GM19455 (cell line): ENCODE measurements around the gene TAT.

Source experiments
- ATAC-seq: cut with Tn5 transposase; IDR thresholded peaks from one replicate; pipeline ENCODE4 v1.9.1; 2021; ENCODE audit not compliant: unreplicated experiment

TAT gene

DNA sequence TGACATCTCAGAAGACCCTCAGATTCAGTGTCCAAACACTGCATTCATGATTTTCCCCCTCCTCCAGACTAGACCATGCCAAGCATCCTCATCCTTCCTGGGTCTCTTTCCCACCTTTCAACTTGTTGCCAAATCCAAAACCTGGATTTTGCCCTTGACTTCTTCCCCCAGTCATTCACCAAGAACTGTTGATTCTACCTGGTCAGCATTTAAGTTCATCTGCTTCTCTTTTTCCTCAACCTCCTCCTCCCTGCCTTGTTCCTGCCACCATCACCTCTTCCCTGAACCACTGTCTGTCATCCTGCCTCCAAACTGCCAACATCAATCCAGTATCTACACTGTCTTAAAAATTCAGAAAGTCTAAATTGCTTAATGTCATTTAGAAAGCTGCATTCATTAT lies 29.7 kb downstream of the TAT start:
- no peak for ATAC-seq

DNA sequence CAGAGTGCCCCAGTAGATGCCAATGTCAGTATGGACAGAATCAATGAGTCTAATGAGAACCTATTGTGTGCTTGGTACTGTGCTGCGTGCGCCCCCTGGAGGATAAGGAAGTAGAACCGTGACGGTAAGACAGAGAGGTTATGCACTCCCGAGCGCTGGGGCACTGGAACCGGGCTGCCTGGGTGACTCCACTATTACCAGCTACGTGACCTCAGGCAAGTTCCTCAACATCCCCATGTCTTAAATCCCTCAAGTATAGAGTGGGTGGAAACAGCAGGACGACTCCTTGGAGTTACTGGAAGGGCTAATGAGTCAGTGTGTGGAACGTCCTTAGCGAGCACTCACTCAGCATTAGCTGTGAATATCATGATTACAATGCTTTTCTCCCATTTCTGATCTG lies 34.5 kb downstream of the TAT start:
- no peak for ATAC-seq

DNA sequence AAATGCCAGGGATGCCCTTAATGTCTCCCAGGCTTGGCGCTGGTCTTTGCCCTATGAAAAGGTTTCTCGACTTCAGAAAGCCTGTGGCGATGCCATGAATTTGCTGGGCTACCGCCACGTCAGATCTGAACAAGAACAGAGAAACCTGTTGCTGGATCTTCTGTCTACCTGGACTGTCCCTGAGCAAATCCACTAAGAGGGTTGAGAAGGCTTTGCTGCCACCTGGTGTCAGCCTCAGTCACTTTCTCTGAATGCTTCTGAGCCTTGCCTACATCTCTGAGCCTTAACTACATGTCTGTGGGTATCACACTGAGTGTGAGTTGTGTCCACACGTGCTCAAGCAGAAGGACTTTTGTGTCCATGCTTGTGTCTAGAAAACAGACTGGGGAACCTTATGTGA lies 39.2 kb downstream of the TAT start:
- ATAC-seq: no peak

DNA sequence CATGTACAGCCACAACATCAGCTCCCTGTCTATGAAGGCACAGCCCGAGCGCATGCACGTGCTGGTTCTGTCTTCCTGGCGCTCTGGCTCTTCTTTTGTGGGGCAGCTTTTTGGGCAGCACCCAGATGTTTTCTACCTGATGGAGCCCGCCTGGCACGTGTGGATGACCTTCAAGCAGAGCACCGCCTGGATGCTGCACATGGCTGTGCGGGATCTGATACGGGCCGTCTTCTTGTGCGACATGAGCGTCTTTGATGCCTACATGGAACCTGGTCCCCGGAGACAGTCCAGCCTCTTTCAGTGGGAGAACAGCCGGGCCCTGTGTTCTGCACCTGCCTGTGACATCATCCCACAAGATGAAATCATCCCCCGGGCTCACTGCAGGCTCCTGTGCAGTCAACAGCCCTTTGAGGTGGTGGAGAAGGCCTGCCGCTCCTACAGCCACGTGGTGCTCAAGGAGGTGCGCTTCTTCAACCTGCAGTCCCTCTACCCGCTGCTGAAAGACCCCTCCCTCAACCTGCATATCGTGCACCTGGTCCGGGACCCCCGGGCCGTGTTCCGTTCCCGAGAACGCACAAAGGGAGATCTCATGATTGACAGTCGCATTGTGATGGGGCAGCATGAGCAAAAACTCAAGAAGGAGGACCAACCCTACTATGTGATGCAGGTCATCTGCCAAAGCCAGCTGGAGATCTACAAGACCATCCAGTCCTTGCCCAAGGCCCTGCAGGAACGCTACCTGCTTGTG lies 40.0 kb downstream of the TAT start:
- ATAC-seq: no peak

DNA sequence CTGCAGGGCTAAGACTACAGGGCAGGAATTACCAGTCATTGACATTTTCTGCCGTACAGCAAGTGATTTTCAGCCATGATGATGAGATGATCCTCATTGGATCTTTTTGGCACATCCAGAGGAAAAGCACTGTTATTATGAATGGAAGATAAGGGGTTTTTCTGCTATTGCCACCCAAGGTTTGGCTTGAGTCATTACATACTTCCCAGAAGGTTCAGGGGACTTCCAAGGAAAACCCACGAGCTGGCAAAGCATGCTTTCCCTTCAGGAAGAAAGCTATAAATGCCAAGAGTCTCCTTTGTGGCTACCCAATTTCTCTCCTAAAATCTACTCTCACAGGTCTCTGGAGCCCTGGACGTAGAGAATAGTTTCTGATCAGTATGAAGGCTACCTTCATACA lies 44.5 kb downstream of the TAT start:
- no peak for ATAC-seq

DNA sequence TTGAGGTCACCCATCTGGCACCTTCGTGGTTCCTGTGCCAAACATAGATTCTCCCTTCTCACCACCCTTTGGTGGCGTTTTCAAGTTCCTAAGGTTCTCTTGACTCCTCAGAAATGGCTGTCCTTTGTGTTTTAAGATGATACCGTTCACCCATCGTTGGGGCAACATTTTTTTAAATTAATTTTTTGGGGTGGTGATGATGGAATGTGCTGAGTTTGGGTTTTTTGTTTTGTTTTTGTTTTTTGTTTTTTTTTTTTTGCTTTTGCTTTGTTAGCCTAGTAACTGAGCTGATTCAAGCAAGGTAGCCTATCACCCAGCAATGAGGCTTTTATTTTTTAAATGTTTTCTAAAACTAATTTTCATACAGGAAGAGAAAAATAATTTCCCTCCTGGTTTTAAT lies 48.0 kb downstream of the TAT start:
- no peak for ATAC-seq

DNA sequence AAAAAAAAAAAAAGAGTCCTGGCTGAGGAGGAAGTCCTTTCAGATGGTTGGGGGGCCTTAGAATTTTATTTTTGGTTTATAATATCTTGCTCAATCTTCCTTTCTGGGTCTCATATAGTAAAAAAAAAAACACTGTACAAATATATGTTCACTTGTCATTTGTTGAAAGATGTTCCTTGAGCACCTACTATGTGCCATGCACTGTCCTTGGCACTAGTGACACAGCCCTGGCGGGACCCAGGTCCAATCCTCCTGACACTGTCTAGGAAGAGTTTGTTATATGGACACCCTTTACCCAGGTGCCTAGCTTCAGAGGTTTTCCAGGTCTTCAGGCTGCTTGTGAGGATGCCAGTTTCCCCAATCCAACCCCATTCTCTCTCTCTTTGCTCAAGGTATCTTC lies 48.6 kb downstream of the TAT start:
- ATAC-seq: no peak

DNA sequence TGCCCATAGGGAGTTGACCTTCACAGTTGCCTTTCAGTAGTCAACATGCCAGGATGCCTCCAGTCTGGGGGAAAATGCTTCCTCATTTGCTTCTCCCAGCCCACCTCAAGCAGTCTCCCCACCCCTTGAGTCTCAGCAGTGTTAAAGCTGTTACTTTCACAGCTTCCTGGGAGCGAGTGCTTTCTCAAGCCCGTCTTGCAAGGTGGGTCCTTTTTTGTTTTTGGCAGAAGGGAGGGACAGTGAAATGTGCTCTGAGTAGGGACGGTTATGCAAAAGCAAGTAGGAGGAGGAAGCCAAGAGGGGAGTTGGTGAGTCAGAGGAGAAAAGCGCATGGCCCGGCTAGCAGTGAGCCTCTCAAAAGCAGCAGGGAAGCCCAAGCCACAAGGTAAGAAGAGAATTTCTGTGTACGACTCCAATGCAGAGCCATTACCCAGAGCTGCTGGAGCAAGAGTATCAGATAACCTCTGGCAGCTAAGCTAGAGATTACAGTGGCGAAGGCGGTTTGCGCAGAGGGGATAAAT lies 50.7 kb downstream of the TAT start, which contains the start of gene CHST4:
Gene CHST4 (plus strand): TSS at position 316 of the 521 bp plus-strand sequence. CDS start 10,252 bp downstream, outside the sequence.
- no peak for ATAC-seq

DNA sequence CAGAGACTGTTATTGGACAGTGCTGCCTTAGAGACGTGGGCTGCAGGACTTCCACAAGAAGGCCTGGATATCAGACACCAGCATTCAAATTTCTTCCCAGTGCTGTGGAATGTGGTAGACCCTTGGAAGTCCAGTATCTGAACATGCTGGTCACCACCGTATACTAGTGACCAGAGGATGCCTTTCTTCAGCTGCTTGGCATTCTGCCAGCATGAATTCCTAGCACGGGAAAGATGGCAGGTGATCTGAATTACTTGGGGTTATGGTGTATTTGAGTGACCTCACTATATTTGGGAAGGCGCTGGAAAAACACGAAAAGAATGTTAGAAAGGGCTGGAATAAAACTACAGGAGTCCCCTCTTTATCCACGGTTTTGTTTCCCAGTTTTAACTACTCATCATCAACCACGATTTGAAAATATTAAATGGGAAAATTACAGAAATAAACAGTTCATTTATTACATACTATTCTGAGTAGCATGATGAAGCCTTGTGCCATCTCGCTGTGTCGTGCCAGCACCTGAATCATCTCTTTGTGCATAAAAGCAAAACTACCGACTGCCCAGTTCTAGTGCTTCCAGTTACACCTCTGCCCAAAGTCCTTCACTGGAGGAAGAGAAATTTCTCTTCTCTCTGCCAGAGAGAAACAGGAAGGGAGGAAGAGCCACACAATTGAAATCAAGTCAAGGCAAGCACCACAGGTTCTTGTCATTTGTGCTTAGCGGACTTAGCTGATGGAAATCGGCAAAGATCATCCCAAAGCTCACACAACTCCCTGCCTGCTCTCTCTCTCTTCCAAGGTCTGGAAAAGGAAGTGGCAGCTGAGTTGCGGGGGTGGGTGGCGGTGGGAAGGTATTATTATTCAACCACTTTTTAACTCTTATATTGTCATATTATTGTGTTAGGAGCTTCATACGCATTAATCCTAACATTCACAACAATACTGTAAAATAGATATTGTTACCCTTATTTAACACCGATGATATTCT lies 52.0 kb downstream of the TAT start:
- ATAC-seq: no peak

DNA sequence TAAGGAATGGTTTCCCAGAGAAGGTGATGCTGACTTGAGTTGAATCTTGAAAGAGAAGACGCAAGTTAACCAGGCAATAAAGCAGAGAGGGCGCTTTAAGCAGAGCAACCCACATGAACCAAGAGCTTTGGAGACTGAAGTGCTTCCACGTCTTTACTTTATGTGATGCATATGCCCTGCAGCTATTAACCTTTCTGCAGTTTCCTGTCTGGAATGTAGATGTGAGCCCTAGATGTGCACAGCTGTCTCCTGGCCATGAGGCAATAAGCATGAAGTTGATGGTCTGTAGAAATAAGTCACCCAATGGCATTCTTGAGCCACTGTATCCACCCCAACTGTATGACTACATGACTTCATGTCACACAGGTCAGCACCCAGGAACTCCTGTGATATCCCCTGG lies 56.3 kb downstream of the TAT start:
- no peak for ATAC-seq
